B cell (primary cell): Measurements from ENCODE around the gene CENPP. TPM values are rescaled to one million over a fixed set of nuclear protein-coding genes. Genes with fewer than 3 reads are reported as not detected.

ENCODE experiments used
- ATAC-seq: fragments of 200-7000 bp; cut with Tn5 transposase; one replicate; pipeline ENCODE4 v1.10.0; 2021; ENCODE audit warnings: low read depth, mild to moderate bottlenecking, moderate number of reproducible peaks, moderate library complexity
- CTCF ChIA-PET: fragments of 350-600 bp; sonication (Branson Sonifier 250); formaldehyde crosslinking; loops from one replicate; lab custom pipeline; 2021; ENCODE audit warnings: antibody characterized with exemption, inconsistent platforms; lab: Charles Lee
- POLR2A ChIA-PET: fragments of 350-600 bp; sonication (Branson Sonifier 250); formaldehyde crosslinking; loops from one replicate; lab custom pipeline; 2021; ENCODE audit warnings: antibody characterized with exemption; lab: Charles Lee
- DNase-seq: peaks from one replicate; pipeline ENCODE4 v3.0.0; 2013
- H2AFZ ChIP-seq: 2 replicates; pipeline ENCODE4 v1.6.1; 2012; ENCODE audit warnings: mild to moderate bottlenecking, low read depth, low read length; ENCODE audit not compliant: insufficient read depth, poor library complexity, severe bottlenecking
- H3K27ac ChIP-seq, 2 donors: 1 replicate in 1 of 2; 2 replicates in 1 of 2; pipeline ENCODE4 v1.5.1; 2012 to 2013; ENCODE audit warnings: low read length in 2 of 2, mild to moderate bottlenecking in 2 of 2, moderate library complexity in 1 of 2
- H3K27me3 ChIP-seq, 4 experiments: fragments of 200-600 bp in 1 of 4; sonication (generic) in 1 of 4; replicated peaks in 1 of 4; 1 replicate in 2 of 4; 2 replicates in 2 of 4; pipeline versions ENCODE4 v1.6.1 to v1.7.0; 2013 to 2016; ENCODE audit warnings: low read length in 3 of 4, mild to moderate bottlenecking in 2 of 4, mixed read lengths in 1 of 4, moderate library complexity in 1 of 4; ENCODE audit not compliant: insufficient read depth in 4 of 4, control insufficient read depth in 3 of 4; ENCODE audit errors: control extremely low read depth in 1 of 4
- H3K36me3 ChIP-seq, 2 experiments: replicated peaks in 1 of 2; 1 replicate in 1 of 2; 2 replicates in 1 of 2; pipeline versions ENCODE4 v1.6.1 to v1.7.1; 2013; ENCODE audit warnings: low read length in 1 of 2; ENCODE audit not compliant: insufficient read depth in 2 of 2, control insufficient read depth in 1 of 2; ENCODE audit errors: control extremely low read depth in 1 of 2, extremely low read depth in 1 of 2
- H3K4me1 ChIP-seq, 2 donors: fragments of 200-600 bp in 1 of 2; sonication (generic) in 1 of 2; 1 replicate in 1 of 2; 2 replicates in 1 of 2; pipeline versions ENCODE4 v1.5.1 to v1.6.1; 2013 to 2017; ENCODE audit warnings: low read length in 2 of 2; ENCODE audit not compliant: control insufficient read depth in 2 of 2, insufficient read depth in 2 of 2
- H3K4me2 ChIP-seq: replicated peaks from 2 replicates; pipeline ENCODE3; 2012; ENCODE audit warnings: mild to moderate bottlenecking, low read depth, low read length; ENCODE audit not compliant: poor library complexity, severe bottlenecking
- H3K4me3 ChIP-seq, 5 experiments: fragments of 200-600 bp in 1 of 5; sonication (generic) in 1 of 5; 1 replicate in 3 of 5; 2 replicates in 2 of 5; pipeline versions ENCODE4 v1.5.1 to v1.7.0; 2011 to 2016; ENCODE audit warnings: low read length in 4 of 5, mild to moderate bottlenecking in 4 of 5, low read depth in 2 of 5, control low read depth in 1 of 5, moderate library complexity in 1 of 5; ENCODE audit not compliant: insufficient read depth in 1 of 5; ENCODE audit errors: control extremely low read depth in 1 of 5, extremely low read depth in 1 of 5
- H3K79me2 ChIP-seq: fragments of 200-600 bp; sonication (generic); one replicate; pipeline ENCODE4 v1.6.0; 2016; ENCODE audit warnings: low read length; ENCODE audit not compliant: control insufficient read depth, insufficient read depth
- H3K9ac ChIP-seq: fragments of 200-600 bp; sonication (generic); 2 replicates; pipeline ENCODE4 v1.6.1; 2017; ENCODE audit warnings: mild to moderate bottlenecking, low read length, moderate library complexity
- H3K9me3 ChIP-seq, 3 donors: one replicate each; pipeline versions ENCODE4 v1.6.1 to v1.7.1; 2013; ENCODE audit warnings: low read length in 2 of 3; ENCODE audit not compliant: control insufficient read depth in 2 of 3, insufficient read depth in 1 of 3; ENCODE audit errors: control extremely low read depth in 1 of 3
- H4K20me1 ChIP-seq: 2 replicates; pipeline ENCODE4 v1.6.0; 2012; ENCODE audit warnings: mild to moderate bottlenecking, low read length; ENCODE audit not compliant: insufficient read depth, control insufficient read depth, poor library complexity, severe bottlenecking
- H3K27ac Mint-ChIP-seq: one replicate; pipeline ENCODE4 v1.8.0; 2021; ENCODE audit warnings: mixed read lengths
- H3K27me3 Mint-ChIP-seq: one replicate; pipeline ENCODE4 v1.8.0; 2021; ENCODE audit warnings: mixed read lengths
- H3K4me1 Mint-ChIP-seq: one replicate; pipeline ENCODE4 v1.8.0; 2021; ENCODE audit warnings: mixed read lengths
- H3K4me3 Mint-ChIP-seq: one replicate; pipeline ENCODE4 v1.8.0; 2021; ENCODE audit warnings: mixed read lengths
- H3K9me3 Mint-ChIP-seq: one replicate; pipeline ENCODE4 v1.8.0; 2022; ENCODE audit warnings: mixed read lengths; ENCODE audit not compliant: insufficient read depth
- CTCF ChIP-seq: fragments of 200-600 bp; IDR thresholded peaks from one replicate; pipeline ENCODE4 v1.8.0; 2022; ENCODE audit warnings: antibody characterized with exemption, mild to moderate bottlenecking
- EZH2 ChIP-seq: IDR thresholded peaks from 2 replicates; pipeline ENCODE4 v1.6.1; 2012; ENCODE audit warnings: borderline replicate concordance, low read depth, mild to moderate bottlenecking, moderate library complexity, low read length; ENCODE audit not compliant: insufficient read depth, poor library complexity, severe bottlenecking
- WGBS: methylation state at CpG from one replicate; pipeline ENCODE4 v1.1.5; 2013; ENCODE audit warnings: missing lambda C conversion rate; ENCODE audit not compliant: insufficient coverage; 5-methylcytosine and 5-hydroxymethylcytosine counted together
- intact Hi-C: fragments of 100-400 bp; cut with micrococcal nuclease; formaldehyde crosslinking; loops from one replicate; pipeline ENCODE4 v1.10.0; 2022
- polyA plus RNA-seq: library from polyadenylated mRNA; depleted of rRNA; stranded (reverse); fragments of >200 nt; gene quantifications from 2 replicates; pipeline ENCODE4 v1.2.3, GENCODE V29; 2012
- total RNA-seq, 2 donors: library from RNA; stranded (reverse); fragments of 120-200 nt in 1 of 2; gene quantifications; 1 replicate in 1 of 2; 2 replicates in 1 of 2; pipeline versions ENCODE4 v1.2.3 to v1.2.4, GENCODE V29; 2013 to 2022

CENPP gene
- total and polyA plus RNA-seq, 2 donors (not counting 1 experiment from before 2014, with no cell fraction given) = 1.4 to 6.2 TPM

- Histone ChIP-seq H2AFZ (no peak overlapping the region), H3K27me3 (no peaks in the 10 kb centered on the region), H3K27ac (no peak overlapping the region), H3K36me3 (peaks cover 0 to 65% of the 10 kb centered on the region in 2 experiments), H3K79me2 (peaks cover 8% of the 10 kb centered on the region), H3K4me3 (no peak overlapping the region), H3K9ac (no peak overlapping the region), H3K9me3 (peaks cover 0 to 6% (median 3%) of the 10 kb centered on the region in 3 donors), H4K20me1 (no peaks in the 10 kb centered on the region), H3K4me1 (peaks cover 0 to 12% of the 10 kb centered on the region in 2 donors), H3K4me2 (no peak overlapping the region)
- DNase-seq (no peak), ATAC-seq (no peak)
- ChIA-PET CTCF (no interaction called here), POLR2A (no interaction called here)
- peaks cover 6% of the 10 kb centered on the region for H3K4me1 Mint-ChIP-seq
- no peak overlapping the region for H3K4me3 Mint-ChIP-seq
- 100% methylated on average over 2 of the region's 6 CpGs for WGBS
- no peak overlapping the region for H3K27ac Mint-ChIP-seq
- H3K9me3 Mint-ChIP-seq = peaks cover 11% of the 10 kb centered on the region
- TF ChIP-seq EZH2 (no peak), CTCF (no peak)
- intact Hi-C loops = no loop called here
- no peaks in the 10 kb centered on the region for H3K27me3 Mint-ChIP-seq
Observed at GRCh38 chr9:92650296-92650695, 324.5 kb downstream of the CENPP start.

DNA sequence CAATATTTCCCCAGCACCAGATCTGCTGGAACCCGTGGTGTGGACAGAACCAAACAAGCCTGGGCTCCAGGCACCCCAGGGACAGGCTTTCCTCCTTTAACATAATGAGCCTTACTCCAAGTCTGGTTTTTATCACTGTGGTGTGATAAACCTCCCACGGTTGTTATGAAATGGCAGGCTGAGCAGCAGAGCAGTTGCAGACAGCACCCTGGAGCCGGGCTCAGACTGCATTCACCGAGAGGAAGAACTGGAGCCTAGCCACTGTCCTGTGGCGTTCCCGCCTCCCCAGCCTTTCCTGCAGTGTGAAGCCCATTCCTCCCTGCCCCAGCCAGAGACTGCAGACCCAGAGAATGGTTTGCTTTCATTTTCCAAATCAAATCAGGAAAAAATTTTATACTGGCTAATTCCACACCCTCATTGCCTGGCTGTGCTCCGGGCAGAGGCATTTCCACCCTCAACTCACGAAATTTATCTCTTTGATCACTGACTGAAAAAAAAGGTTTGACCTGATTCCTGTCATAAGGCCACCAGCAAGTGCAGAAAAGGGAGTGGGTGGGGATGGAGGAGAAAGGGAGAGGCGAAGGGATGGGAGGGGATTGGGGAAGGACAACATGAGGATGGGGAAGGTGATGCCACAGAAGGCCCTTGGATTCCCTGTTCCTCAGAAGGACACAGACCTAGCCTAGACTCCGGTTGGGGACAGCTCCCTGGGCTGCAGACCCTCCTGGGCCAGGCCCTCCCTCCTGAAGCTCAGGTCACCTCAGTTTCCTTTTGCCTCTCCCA is 325.3 kb downstream of the CENPP start:
- peaks cover 0 to 65% of the 10 kb centered on the region in 2 experiments for H3K36me3 ChIP-seq

More for the DNA sequence above, 325.3 kb downstream of the CENPP start:
- WGBS = 98% methylated on average over 7 of the region's 10 CpGs
- no peaks in the 10 kb centered on the region for H4K20me1 ChIP-seq
- Mint-ChIP-seq H3K4me3 (no peak overlapping the region), H3K27me3 (no peaks in the 10 kb centered on the region), H3K4me1 (peaks cover 9% of the 10 kb centered on the region), H3K9me3 (peaks cover 10% of the 10 kb centered on the region), H3K27ac (no peak overlapping the region)
- peaks cover 0 to 12% of the 10 kb centered on the region in 2 donors for H3K4me1 ChIP-seq
- H3K4me2 ChIP-seq = no peak overlapping the region
- DNase-seq (no peak), ATAC-seq (no peak)
- H3K79me2 ChIP-seq = peaks cover 8% of the 10 kb centered on the region
- ChIA-PET CTCF (no interaction called here), POLR2A (no interaction called here)
- H2AFZ ChIP-seq = no peak overlapping the region
- intact Hi-C loops = no loop called here
- TF ChIP-seq EZH2 (no peak), CTCF (no peak)
- no peak overlapping the region for H3K27ac ChIP-seq
- H3K27me3 ChIP-seq = no peaks in the 10 kb centered on the region
- H3K9me3 ChIP-seq = peaks cover 0 to 6% (median 0%) of the 10 kb centered on the region in 3 donors
- H3K4me3 ChIP-seq = no peak overlapping the region
- no peak overlapping the region for H3K9ac ChIP-seq
